ENCODE results near the gene FMN1.

The FMN1 gene

GRCh38 chr15:32974691-32975090 is 219.8 kb downstream of the FMN1 start:
- DNase-seq (ENCODE audit: low spot score), result no peak
- TF ChIP-seq CTCF (IDR thresholded peaks at IDR 0.05; ENCODE audit: borderline replicate concordance, control extremely low read depth, extremely low read depth, insufficient read depth, missing control alignments), result no peak
- in situ Hi-C loops (cut with MboI; ENCODE audit: low sequenced_read_pairs, unreplicated experiment), result loop anchor here (25.0 kb wide), 1 partner anchor 312 kb away; no protein-coding TSS in a partner anchor

GRCh38 chr15:32972686-32973085 is 221.8 kb downstream of the FMN1 start:
- TF ChIP-seq CTCF (IDR thresholded peaks at IDR 0.05; ENCODE audit: borderline replicate concordance, control extremely low read depth, extremely low read depth, insufficient read depth, missing control alignments), result no peak
- no peak for DNase-seq (ENCODE audit: low spot score)
- in situ Hi-C loops (cut with MboI; ENCODE audit: low sequenced_read_pairs, unreplicated experiment), result no loop called here

GRCh38 chr15:32970847-32971246 is 223.7 kb downstream of the FMN1 start:
- in situ Hi-C loops (cut with MboI; ENCODE audit: low sequenced_read_pairs, unreplicated experiment), result no loop called here
- no peak for TF ChIP-seq CTCF (IDR thresholded peaks at IDR 0.05; ENCODE audit: borderline replicate concordance, control extremely low read depth, extremely low read depth, insufficient read depth, missing control alignments)
- DNase-seq (ENCODE audit: low spot score), result no peak

GRCh38 chr15:32967521-32967920 is 227.0 kb downstream of the FMN1 start:
- in situ Hi-C loops (cut with MboI; ENCODE audit: low sequenced_read_pairs, unreplicated experiment), result no loop called here
- TF ChIP-seq CTCF (IDR thresholded peaks at IDR 0.05; ENCODE audit: borderline replicate concordance, control extremely low read depth, extremely low read depth, insufficient read depth, missing control alignments), result no peak
- no peak for DNase-seq (ENCODE audit: low spot score)

GRCh38 chr15:32966512-32966911 is 228.0 kb downstream of the FMN1 start:
- in situ Hi-C loops (cut with MboI; ENCODE audit: low sequenced_read_pairs, unreplicated experiment), result no loop called here
- no peak for DNase-seq (ENCODE audit: low spot score)
- TF ChIP-seq CTCF (IDR thresholded peaks at IDR 0.05; ENCODE audit: borderline replicate concordance, control extremely low read depth, extremely low read depth, insufficient read depth, missing control alignments), result no peak

GRCh38 chr15:32965897-32966296 is 228.6 kb downstream of the FMN1 start:
- in situ Hi-C loops (cut with MboI; ENCODE audit: low sequenced_read_pairs, unreplicated experiment), result no loop called here
- no peak for DNase-seq (ENCODE audit: low spot score)
- TF ChIP-seq CTCF (IDR thresholded peaks at IDR 0.05; ENCODE audit: borderline replicate concordance, control extremely low read depth, extremely low read depth, insufficient read depth, missing control alignments), result no peak

- TF ChIP-seq CTCF (IDR thresholded peaks at IDR 0.05; ENCODE audit: borderline replicate concordance, control extremely low read depth, extremely low read depth, insufficient read depth, missing control alignments), result no peak
- DNase-seq (ENCODE audit: low spot score), result no peak
- in situ Hi-C loops (cut with MboI; ENCODE audit: low sequenced_read_pairs, unreplicated experiment), result no loop called here
Measured at GRCh38 chr15:32959077-32959476, 235.4 kb downstream of the FMN1 start.
